GM18498 (cell line): ENCODE data around the gene GMCL2.
"Not testable (repeated sequence)": the region's sequence is repeated elsewhere in the genome, so short reads cannot be mapped to it uniquely, and the experiment has no call there.

Source experiments
- ATAC-seq: cut with Tn5 transposase; IDR thresholded peaks from one replicate; pipeline ENCODE4 v1.9.1; 2021; ENCODE audit warnings: mild to moderate bottlenecking, moderate library complexity; ENCODE audit not compliant: unreplicated experiment

Gene GMCL2, protein sequence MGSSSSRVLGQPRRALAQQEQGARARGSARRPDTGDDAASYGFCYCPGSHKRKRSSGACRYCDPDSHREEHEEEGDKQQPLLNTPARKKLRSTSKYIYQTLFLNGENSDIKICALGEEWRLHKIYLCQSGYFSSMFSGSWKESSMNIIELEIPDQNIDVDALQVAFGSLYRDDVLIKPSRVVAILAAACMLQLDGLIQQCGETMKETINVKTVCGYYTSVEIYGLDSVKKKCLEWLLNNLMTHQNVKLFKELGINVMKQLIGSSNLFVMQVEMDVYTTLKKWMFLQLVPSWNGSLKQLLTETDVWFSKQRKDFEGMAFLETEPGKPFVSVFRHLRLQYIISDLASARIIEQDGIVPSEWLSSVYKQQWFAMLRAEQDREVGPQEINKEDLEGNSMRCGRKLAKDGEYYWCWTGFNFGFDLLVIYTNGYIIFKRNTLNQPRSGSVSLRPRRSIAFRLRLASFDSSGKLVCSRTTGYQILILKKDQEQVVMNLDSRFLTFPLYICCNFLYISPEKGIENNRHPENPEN

DNA sequence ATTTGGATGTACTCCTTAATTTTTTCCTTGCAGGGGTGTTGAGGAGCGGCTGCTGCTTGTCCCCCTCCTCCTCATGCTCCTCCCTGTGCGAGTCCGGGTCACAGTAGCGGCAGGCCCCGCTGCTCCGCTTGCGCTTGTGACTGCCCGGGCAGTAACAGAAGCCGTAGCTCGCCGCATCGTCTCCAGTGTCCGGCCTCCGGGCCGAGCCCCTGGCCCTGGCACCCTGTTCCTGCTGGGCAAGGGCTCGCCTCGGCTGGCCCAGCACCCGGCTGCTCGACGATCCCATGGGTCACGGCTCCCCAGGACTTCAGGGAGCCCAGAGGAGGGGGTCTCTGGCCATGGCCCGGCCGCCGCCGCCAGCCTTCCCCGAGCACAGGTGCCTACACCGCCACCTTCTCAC, at the start of gene GMCL2:
TSS of gene GMCL2 (minus strand) at position 358 of the 400 bp plus-strand sequence. CDS start at position 286, 72 bp downstream.
- no peak for ATAC-seq

DNA sequence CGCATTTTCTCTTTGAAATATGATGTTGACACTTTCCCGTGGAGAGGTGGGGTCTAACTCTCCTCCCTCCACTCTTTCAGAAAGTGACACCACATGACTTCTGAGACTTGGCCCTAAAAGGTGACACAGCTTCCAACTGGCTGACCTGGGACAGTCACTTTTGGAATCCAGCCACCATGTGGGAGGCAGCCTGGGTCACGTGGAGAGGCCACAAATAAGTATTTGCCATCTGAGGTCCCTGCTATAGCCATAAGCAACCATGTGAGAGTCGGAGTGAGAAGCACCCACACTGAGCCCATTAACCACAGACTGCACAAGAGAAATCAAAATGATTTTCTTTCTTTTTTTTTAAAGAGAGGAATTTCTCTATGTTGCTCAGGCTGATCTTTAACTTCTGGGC, 49.5 kb upstream of the GMCL2 start:
- ATAC-seq: no peak

DNA sequence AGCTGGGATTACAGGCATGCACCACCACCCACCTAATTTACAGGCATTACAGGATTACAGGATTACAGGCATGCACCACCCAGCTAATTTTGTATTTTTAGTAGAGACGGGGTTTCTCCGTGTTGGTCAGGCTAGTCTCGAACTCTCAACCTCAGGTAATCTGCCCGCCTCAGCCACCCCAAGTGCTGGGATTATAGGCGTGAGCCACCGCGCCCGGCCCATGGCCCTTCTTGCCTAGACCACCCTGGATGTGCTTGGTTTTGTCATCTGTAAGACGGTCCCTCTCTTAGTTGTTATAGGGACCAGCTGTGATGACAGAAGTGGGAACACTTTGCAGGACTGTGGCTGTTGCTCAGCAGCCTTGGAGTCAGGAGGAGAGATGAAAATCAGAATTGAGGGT, 49.0 kb upstream of the GMCL2 start:
- ATAC-seq: no peak

DNA sequence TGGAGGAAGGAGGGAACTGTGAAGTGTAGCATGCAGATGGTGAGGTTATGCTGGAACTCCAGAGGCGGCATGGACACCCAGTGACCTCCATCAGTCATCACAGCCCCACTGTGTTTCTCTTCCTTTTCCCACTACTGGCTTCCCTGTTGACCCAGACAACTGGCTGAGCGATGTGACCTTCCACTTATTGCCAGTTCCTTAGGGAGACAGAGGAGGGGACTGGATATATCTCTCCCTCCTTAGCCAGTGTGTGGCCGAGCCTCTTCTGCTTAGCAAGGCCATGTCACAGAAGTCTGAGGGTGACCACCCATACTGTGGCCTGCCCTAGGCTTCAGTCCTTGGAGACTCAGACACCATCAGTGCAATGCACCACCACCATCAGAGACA, 48.4 kb upstream of the GMCL2 start:
- no peak for ATAC-seq

DNA sequence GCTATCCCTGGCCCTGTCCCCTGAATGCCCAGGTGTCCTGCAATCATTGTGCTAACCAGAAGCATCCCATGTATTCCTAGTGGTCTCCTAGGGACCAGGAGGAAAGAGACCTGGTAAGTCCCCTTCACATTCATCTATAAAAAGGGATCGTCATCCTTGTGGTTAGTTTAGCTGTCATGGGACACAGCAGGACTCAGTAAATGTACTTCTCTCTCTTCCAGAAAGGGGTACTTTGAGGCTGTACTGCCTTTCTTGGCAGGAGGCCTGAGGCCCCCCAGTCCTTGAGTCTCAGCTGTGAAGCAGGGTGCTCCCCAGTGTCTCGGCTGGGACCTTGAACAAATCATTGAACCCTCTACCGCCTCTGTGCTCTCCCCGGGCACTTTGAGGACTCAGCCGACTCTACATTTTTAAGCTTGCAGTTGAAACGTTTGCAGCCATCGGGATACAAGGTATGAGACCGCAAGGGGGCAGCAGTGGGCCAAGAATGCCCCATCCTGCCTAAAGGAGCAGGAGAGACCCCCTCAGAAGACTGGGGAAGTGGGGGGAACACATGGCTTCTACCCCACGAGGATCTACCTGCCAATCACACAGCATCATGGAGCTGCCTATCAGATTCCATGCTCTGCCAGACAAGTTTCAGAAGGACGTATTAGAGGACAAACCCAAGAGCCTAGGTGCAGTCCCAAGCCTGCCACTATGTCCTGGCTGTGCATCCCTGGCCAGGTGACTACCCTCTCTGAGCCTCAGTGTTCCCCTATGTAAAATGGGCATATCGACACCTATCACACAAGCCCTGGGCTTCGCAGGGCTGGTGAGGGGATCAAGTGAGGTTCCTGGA, 47.8 kb upstream of the GMCL2 start:
- no peak for ATAC-seq

DNA sequence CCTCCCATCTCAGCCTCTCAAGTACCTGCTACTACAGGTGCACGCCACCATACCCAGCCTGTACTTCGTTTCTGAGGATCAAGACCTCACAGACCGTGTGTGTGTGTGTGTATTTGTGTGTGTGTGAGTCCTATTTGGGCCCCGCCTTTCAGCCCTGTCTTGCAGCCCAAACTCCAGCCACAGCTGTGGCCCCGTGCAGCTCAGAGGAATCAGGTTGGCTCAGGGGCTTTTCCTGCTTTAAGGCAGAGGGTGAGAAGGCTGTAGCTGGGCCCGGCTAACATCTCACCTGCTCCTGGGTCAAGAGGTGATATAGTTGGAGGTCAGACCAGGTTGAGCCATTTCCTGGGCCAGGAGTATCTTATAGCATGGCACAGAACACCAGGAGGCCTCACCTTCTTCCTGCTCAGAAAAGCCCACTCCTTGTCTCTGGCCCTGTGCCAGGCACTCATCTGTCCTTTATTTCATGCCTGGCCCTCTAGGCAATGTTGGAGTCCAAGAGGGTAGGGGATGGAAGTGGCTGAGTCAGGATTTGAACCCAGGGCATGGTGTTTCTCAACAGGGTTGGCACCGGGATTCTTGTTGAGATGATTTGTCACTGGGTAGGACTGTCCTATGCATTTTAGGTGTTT, 47.1 kb upstream of the GMCL2 start:
- no peak for ATAC-seq

DNA sequence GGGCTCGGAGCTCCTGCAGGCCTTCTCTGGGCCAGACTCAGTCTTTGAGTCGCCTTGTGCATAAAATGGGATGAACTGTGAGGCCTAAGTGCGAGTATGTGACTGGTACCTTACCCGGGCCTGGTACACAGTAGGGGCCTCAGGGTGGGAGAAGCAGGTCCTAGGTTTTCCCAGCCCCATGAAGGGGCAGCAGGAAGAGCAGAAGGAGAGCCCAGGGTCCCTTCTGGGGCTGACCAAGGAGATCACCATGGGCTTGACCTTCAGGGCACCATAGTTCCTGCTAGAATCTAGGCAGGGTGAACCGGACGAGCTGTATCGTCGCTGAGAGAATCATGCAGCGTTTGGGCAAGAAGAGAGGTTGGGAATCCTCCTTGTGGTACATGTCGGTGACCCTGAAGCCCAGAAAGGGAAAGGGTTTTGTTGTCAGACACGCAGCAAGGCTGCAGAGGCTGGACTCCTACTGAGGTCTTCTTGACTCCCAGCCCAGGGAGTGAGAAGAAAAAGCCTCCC, 45.8 kb upstream of the GMCL2 start:
- ATAC-seq: no peak

DNA sequence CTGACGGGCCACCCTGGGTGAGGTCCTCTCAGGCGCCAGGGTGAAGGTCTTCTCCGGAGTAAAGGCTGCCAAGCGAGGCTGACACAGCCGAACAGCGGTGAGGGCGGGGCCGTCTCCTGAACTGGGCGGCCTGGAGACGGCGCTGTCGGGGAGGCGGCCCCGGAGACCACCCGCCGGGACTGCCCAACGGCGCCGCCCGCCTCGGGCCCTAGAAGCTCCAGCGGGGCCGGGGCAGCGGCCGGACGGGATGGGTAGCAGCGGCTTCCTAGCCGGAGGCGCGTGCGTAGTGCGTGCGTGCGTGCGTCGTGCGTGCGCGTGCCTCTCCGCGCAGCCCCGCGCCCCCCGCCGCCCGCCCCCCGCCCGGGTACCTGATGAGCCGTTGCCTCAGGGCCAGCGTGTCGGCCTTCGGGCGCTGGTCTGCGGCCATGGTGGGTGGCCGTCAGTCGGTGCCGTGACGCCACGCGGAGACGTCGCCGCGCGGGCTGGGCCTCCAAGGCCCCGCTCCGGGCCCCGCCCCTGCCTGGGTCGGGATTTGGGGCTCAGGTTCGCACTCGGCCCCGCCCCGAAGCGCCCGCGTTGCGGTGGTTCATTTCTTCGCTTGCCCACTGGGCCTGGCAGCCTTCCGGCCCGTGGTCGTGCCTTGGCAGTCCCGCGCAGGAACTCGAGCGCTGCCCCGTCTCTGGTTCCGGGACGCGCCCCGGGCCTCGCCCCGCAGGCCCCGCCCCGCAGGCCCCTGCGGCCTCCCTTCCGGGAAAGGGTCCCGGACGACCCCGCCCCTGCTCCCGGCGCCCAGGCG, 45.2 kb upstream of the GMCL2 start, which contains the start of gene PHYKPL:
TSS of gene PHYKPL (minus strand) at position 679 of the 796 bp plus-strand sequence. CDS start at position 427, 252 bp downstream.
- peak; percentile 66 for ATAC-seq

DNA sequence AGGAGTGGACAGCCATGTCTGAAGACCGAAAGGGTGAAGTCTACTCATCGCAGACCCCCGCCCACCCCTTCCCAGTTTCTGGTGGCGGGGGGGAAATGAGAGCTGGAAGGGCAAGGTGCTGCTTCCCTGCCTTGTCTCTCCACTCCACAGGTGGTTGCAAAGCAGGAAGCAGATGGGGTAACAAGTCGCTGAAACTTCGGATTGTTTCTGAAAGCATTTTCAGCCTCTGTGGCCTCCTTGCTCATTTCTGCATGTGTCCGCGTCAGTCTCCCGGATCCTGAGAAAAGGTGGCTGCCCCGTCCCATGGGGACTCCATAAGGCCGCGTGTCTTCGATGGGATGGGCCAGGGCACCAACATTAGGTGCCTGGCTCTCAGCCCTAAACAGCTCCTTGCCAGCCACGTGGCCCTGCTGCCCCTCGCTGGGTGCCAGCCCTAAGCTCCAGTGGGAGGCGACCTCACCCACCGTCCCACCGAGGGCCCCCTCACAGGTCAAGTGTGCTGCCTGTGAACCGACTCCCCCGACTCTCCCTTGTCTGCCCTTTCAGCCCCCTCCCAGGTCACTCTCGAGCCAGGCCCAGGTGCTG, 44.5 kb upstream of the GMCL2 start:
- ATAC-seq: no peak

DNA sequence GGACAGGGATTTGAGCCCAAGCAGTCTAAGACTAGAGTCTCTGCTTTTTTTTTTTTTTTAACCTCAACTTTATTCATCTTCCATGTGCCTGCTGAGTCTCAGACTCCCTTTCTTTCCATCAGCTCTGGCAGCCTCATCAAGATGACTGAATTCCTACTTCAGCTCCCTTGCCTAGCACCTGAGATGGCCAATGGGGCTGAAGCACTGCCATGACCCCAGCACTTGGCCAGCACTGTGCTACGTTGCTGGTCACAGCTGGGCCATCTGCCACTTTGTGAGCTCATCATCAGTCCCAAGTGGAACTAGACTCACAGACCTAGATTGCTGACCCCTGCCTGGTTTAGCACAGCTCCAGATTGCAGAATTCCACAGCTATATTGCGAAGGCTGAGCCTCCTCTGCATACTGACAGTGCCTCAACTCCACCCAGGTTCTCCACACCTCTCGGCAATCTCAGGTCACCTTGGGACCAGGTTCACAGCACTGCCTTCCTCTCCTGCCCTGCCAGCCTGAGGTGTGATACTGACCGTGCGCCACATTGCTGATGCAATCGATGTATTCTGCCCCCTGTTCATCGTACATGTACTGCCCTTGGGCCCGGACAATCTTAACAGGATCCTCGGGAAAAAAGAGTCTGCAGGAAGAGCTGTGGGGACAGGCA, 43.8 kb upstream of the GMCL2 start:
- ATAC-seq: no peak

DNA sequence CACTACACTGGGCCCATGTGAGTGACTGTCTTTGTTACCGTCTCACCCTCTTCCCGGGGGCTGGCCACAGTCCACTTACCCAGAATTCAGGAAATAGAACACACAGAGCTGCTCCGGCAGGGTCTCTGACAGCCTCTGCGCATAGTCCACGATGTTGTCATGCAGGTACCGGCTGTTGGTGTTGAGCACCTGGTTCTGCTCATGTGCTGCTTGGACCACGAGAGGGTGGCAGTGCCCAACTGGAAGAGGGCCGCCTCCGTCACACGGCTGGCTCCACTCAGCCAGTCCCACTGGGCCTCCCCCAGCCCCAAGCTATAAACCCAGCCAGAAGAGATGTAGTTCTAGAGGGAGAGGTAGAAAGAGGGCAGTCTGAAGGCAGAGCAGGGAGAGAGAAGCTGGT, 42.7 kb upstream of the GMCL2 start:
- no peak for ATAC-seq

DNA sequence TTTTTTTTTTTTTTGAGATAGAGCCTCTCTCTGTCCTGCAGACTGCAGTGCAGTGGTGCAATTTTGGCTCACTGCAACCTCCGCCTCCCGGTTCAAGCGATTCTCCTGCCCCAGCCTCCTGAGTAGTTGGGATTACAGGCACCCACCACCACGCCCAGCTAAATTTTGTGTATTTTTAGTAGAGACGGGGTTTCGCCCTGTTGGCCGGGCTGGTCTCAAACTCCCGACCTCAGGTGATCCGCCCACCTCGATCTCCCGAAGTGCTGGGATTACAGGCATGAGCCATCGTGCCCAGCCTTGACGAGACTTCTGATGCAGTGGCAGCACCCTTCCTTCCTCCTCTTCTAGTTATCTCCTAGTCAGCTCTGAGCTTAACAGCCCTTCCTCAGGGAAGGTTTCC, 41.9 kb upstream of the GMCL2 start:
- ATAC-seq: not testable (repeated sequence)

DNA sequence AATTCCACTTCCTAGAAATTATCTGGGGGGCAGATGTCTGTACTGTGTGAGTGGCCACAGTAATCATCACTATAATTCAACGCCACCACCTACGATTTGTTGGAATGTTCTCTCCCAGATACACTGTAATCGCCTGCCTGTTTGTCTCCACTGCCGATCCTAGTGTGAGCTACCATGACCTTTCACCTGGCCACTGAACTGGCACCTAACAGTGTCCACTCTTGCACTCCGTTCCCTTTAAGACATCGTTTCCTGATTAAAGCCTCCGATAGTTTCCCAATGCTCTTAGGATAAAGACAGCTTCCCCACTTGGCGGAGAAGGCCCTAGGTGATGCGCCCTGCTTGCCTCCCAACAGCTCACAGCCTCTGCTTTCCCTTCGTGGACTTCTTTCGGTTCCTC, 41.4 kb upstream of the GMCL2 start:
- no peak for ATAC-seq

DNA sequence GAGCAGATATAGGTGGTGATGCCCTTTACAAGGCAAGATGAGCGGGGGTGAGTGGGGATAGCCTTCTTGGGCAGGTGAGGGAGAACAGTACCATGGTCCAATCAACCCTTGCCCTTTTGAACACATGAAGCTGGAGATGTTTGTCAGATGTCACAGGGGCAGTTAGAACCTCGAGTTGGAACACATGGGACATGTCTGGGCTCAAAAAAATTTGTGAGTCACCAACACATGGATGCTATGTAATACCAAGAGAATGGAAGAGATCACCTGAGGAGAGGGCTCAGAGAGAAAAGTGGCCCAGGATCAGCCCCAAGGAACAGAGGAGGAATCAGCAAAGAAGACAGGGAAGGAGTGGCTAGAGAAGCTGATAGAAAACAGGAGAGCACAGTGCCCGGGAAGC, 40.8 kb upstream of the GMCL2 start:
- ATAC-seq: no peak

DNA sequence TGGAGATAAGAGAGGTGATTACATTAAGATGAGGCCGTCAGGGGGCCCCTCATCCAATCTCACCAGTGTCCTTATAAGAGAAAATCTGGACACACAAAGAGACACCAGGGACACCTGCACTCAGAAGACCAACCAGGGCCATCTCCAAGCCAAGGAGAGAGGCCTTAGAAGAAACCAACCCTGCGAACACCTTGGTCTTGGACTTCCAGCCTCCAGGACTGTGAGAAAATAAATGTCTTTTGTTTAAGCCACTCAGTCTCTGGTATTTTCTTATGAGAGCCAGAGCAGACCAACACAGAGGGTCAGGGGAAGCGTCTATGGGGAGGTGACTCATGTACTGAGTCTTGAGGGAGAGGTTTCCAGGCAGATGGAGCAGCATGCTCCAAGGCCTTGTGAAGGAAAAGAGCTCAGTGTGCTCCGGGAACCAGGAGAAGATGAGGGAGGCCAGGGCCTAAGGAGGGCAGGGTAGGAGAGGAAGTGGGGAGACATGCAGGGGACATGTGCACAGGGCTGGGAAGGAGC, 40.0 kb upstream of the GMCL2 start:
- no peak for ATAC-seq

DNA sequence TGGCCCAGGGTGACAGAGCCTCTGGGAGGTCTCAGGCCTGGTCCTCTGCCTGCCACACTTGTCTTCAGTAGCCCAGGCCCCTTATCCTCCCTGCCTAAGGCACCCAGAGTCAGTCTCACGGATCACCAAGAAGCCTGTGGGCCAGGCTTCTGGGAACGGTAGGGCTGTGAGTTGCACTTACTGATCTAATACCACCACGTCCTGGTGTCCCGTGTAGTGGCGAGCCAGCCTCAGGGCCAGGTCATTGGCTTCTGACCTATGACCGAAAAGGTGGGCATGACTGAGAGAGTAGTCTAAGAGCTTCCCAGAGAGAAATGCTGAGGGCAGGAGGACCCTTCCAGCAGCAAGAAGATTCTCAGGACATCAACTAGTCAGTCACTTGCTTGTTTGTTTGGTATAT, 38.0 kb upstream of the GMCL2 start:
- ATAC-seq: no peak

DNA sequence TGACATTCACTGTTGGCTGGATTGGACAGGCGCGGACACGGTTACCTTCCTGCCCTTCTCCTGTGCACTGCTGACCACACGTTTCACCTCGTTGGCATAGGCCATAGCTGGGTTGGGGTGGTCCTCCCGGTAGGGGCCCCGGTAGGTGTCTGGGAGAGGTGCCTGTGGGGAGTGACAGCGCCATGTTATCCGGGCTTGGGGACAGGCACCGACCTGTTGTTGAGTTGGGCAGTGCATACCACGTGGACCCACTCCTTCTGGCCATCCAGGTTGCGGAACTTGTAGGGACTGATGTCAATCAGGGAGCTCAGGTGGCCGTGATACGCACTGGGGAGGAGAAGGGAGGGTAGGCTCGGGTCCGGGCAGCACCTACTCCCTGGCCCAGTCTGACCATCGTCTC, 37.2 kb upstream of the GMCL2 start:
- ATAC-seq: no peak

DNA sequence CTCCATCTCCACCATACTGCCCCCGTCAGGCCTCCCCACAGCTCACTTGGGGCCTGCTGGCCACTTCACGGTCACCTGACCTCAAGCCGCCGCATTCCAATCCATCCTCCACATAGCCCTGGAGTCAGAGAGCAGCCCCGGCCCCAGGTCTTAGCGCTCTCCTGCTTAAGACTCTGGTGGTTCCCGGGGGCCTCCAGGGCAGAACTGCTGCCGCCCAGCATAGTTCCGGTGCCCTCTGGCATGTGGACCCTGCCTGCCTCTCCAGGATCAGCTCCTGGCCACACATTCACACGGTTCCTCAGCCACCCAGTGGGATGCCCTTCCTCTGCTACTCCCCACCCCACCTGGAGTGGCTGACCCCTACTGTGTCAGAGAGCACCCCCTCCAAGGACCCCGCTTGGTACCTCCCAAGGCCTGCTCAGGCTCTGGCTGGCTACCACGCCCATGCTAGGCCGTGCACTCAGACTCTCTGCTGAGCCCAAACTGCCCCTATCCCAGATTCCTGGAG, 36.7 kb upstream of the GMCL2 start:
- no peak for ATAC-seq

DNA sequence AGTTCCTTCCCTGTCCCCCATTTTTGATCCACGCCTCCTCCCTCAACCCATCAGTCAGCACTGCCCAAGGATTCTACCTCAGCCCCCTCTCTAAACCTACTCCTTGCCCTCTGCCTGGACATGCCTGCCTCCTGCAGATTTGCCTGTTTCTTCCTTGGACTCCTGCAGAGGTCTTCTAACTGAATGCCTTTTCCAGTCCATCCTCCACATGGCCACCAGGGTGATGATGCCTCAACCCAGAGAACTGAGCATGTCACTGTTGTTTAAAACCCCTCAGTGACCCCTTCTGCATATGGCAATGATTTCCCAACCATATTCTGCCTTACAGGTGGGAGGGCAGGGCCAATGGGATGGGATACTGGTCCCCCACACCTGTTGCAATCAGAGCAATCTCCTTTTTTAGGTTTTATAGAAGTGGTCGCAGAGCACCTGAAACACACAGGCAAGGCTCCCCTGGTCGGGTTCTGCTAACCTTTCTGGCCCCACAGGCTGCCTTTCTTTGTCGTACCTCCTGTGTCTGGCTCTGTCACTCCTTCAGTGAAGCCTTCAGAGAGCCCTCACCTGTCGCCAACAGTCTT, 36.1 kb upstream of the GMCL2 start:
- no peak for ATAC-seq
